Karpas-422 (cell line): Measurements from ENCODE around the gene AFF3. TPM values are rescaled to one million over a fixed set of nuclear protein-coding genes. Genes with fewer than 3 reads are reported as not detected.
"Not testable (repeated sequence)": the region's sequence is repeated elsewhere in the genome, so short reads cannot be mapped to it uniquely, and the experiment has no call there.

Source experiments
- DNase-seq: peaks from one replicate; pipeline ENCODE4 v3.0.0-alpha.2; 2015
- H2AFZ ChIP-seq: fragments of 200-600 bp; sonication (generic); 2 replicates; pipeline ENCODE4 v1.6.1; 2014; ENCODE audit warnings: antibody characterized with exemption, low read length, mixed read lengths
- H3K27ac ChIP-seq: fragments of 200-600 bp; sonication (generic); 2 replicates; pipeline ENCODE4 v1.5.1; 2014; ENCODE audit warnings: mild to moderate bottlenecking, low read length, moderate library complexity
- H3K27me3 ChIP-seq: fragments of 200-600 bp; sonication (generic); 2 replicates; pipeline ENCODE4 v1.6.1; 2014; ENCODE audit warnings: low read length, mixed read lengths
- H3K36me3 ChIP-seq: fragments of 200-600 bp; sonication (generic); 2 replicates; pipeline ENCODE4 v1.6.1; 2014; ENCODE audit warnings: low read length, mixed read lengths; ENCODE audit not compliant: insufficient read depth
- H3K4me1 ChIP-seq: fragments of 200-600 bp; sonication (generic); 2 replicates; pipeline ENCODE4 v1.6.1; 2014; ENCODE audit warnings: mild to moderate bottlenecking, low read length, mixed read lengths
- H3K4me2 ChIP-seq: fragments of 200-600 bp; sonication (generic); 2 replicates; pipeline ENCODE4 v1.6.1; 2014; ENCODE audit warnings: low read length, low read depth, mild to moderate bottlenecking; ENCODE audit not compliant: poor library complexity, severe bottlenecking
- H3K4me3 ChIP-seq: fragments of 200-600 bp; sonication (generic); 2 replicates; pipeline ENCODE4 v1.5.1; 2014; ENCODE audit warnings: mild to moderate bottlenecking, antibody characterized with exemption, low read length, mixed read lengths
- H3K79me2 ChIP-seq: fragments of 200-600 bp; sonication (generic); 2 replicates; pipeline ENCODE4 v1.6.1; 2014; ENCODE audit warnings: mild to moderate bottlenecking, low read length, mixed read lengths
- H3K9ac ChIP-seq: fragments of 200-600 bp; sonication (generic); 2 replicates; pipeline ENCODE4 v1.6.0; 2014; ENCODE audit warnings: low read length
- H3K9me2 ChIP-seq: fragments of 200-600 bp; sonication (generic), shearing (Covaris generic); replicated peaks from 2 replicates; pipeline ENCODE4 v1.6.0; 2014; ENCODE audit warnings: mild to moderate bottlenecking, low read length, moderate library complexity; ENCODE audit not compliant: insufficient read depth
- H3K9me3 ChIP-seq: fragments of 300-700, 200-600 bp; sonication (generic); 2 replicates; pipeline ENCODE4 v1.6.1; 2014; ENCODE audit warnings: low read length, mixed read lengths
- H4K20me1 ChIP-seq: fragments of 200-600 bp; sonication (generic); 2 replicates; pipeline ENCODE4 v1.6.1; 2014; ENCODE audit warnings: mild to moderate bottlenecking, antibody characterized with exemption, low read length, low read depth; ENCODE audit not compliant: insufficient read depth
- total RNA-seq: library from RNA; depleted of rRNA; stranded (reverse); fragments of >200 nt; shearing (Covaris generic); gene quantifications from 2 replicates; pipeline ENCODE4 v1.2.3, GENCODE V29; 2014; ENCODE audit warnings: low replicate concordance

AFF3 gene
- total RNA-seq, 1 experiment from 2014 or later = 99.7 TPM

DNA sequence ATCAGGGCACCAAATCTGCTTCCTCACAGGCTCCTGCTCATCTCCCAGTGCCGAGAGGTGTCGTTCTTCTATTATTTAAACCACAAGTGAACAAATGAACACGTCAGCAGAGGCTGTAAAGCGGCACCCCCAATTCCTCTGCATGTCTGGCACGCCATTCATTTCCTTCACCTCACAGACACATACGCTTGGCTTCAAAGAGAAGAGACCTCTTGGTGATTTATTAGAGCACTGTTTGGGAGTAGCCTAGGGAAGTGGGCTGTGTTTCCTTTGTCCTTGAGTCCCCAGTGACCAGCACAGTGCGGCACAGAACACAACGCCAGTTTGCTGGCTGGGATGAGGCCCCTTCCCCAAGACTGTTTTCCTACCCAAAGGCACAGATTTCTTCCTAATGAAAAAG, 468.3 kb downstream of the AFF3 start:
- Histone ChIP-seq H3K9ac (no peak overlapping the region), H2AFZ (no peak overlapping the region), H3K27me3 (no peaks in the 10 kb centered on the region), H3K36me3 (no peaks in the 10 kb centered on the region; the same call in 1 of the 2 replicates), H3K79me2 (no peaks in the 10 kb centered on the region), H3K9me2 (no peaks in the 10 kb centered on the region), H4K20me1 (no peaks in the 10 kb centered on the region), H3K27ac (no peak overlapping the region), H3K4me2 (no peak overlapping the region), H3K4me3 (no peak overlapping the region), H3K4me1 (peaks cover 31% of the 10 kb centered on the region), H3K9me3 (no peaks in the 10 kb centered on the region)
- no peak for DNase-seq

DNA sequence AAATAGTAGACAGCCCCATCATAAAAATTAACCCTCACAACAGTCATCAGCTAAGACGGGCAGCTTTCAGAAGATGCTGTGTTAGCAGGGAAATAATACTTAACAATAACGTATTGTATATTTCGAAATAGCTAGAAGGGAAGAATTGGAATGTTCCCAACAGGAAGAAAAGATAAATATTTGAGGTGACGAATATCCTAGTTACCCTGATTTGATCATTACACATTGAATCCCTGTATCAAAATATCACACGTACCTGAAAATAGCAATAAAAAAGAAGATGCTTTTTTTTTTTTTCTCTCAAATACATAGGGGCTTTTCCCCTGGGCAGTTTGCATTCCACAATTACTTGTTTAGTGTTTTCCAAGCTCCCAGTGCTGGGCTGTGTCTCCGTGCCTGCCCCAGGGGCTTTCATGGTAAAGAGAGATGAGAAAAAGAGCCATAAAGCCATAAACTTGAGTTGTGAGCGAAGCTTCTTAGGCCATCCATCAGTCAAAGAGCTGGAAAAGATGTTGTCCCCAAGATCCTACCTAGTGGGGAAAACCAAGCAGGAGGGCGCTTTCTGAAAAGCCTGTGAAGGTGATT, 469.5 kb downstream of the AFF3 start:
- Histone ChIP-seq H3K36me3 (no peaks in the 10 kb centered on the region; the same call in 1 of the 2 replicates), H3K79me2 (no peaks in the 10 kb centered on the region), H3K27me3 (no peaks in the 10 kb centered on the region), H3K9me3 (no peaks in the 10 kb centered on the region), H3K4me2 (no peak overlapping the region), H3K9ac (no peak overlapping the region), H4K20me1 (no peaks in the 10 kb centered on the region), H3K9me2 (no peaks in the 10 kb centered on the region), H2AFZ (no peak overlapping the region), H3K4me1 (peaks cover 31% of the 10 kb centered on the region), H3K27ac (peak overlapping the region; percentile 36; the same call in 1 of the 2 replicates), H3K4me3 (no peak overlapping the region)
- no peak for DNase-seq

DNA sequence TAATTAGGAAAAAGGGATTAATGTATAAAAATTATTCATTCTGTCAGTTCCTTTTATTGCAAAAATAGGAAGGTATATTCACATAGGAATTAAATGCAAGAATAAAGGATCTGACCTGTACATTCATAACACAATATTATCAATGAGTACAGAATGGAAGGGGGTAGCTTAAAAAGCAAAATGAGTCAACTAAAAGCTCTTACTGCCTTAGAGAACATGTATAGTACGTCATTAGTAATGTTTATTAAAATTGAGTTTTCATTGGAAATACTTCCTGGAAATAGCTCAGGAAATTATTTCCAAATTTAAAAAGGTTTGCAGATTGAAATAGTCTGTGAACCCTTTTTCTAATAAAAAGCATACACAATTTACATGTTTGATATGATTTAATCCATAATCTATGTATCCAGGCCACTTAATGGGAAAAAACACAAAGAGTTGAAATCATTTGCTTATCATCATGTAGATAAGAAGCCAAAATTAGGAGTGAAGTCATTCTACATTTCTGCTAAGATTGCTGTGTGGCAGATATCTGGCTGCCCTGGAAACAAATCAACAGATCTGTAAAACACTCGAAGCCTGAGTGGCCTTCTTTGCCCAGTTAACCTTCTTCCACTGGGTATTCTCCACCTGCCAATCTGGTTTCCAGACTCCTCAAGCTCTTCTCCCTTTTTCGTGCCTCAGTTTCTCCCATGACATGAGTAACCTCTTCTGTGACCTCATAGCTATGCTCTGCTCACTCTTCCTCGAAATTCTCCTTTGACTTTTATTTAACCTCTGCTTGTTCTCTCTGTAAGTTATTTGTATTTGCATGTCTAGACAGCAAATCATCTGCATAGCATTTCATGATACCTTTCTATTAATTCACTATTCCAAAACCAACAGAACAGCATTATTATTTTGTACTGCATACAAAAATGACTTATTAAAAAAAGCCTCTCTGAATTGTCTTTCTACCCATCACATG, 471.3 kb downstream of the AFF3 start:
- H3K79me2 ChIP-seq = no peaks in the 10 kb centered on the region
- no peak overlapping the region for H2AFZ ChIP-seq
- DNase-seq = no peak
- H3K9me2 ChIP-seq = no peaks in the 10 kb centered on the region
- peaks cover 31% of the 10 kb centered on the region for H3K4me1 ChIP-seq
- no peaks in the 10 kb centered on the region for H4K20me1 ChIP-seq
- no peak overlapping the region for H3K4me3 ChIP-seq
- no peaks in the 10 kb centered on the region for H3K27me3 ChIP-seq
- H3K9me3 ChIP-seq = no peaks in the 10 kb centered on the region
- H3K27ac ChIP-seq = peak overlapping the region; percentile 36; the same call in 1 of the 2 replicates
- no peak overlapping the region for H3K9ac ChIP-seq
- peak overlapping the region; percentile 10 for H3K4me2 ChIP-seq
- H3K36me3 ChIP-seq = no peaks in the 10 kb centered on the region; the same call in 1 of the 2 replicates

- no peak overlapping the region for H3K4me3 ChIP-seq
- H3K79me2 ChIP-seq = no peaks in the 10 kb centered on the region
- H3K4me1 ChIP-seq = peaks cover 1% of the 10 kb centered on the region
- no peak overlapping the region for H3K4me2 ChIP-seq
- H2AFZ ChIP-seq = no peak overlapping the region
- no peaks in the 10 kb centered on the region for H3K27me3 ChIP-seq
- H3K9me2 ChIP-seq = no peaks in the 10 kb centered on the region
- H3K9ac ChIP-seq = no peak overlapping the region
- H3K36me3 ChIP-seq = no peaks in the 10 kb centered on the region; the same call in 1 of the 2 replicates
- H3K9me3 ChIP-seq = no peaks in the 10 kb centered on the region
- no peak for DNase-seq
- no peak overlapping the region for H3K27ac ChIP-seq
- no peaks in the 10 kb centered on the region for H4K20me1 ChIP-seq
These were observed 476.1 kb downstream of the AFF3 start for GRCh38 chr2:99666256-99666655.

GRCh38 chr2:99663641-99664040, 478.7 kb downstream of the AFF3 start:
- H3K9me3 ChIP-seq = no peaks in the 10 kb centered on the region
- H4K20me1 ChIP-seq = no peaks in the 10 kb centered on the region
- no peak overlapping the region for H3K4me3 ChIP-seq
- H3K27me3 ChIP-seq = no peaks in the 10 kb centered on the region
- H3K4me1 ChIP-seq = no peaks in the 10 kb centered on the region
- H3K79me2 ChIP-seq = no peaks in the 10 kb centered on the region
- H3K27ac ChIP-seq = no peak overlapping the region
- no peaks in the 10 kb centered on the region for H3K36me3 ChIP-seq
- H3K4me2 ChIP-seq = no peak overlapping the region
- H3K9ac ChIP-seq = no peak overlapping the region
- no peak for DNase-seq
- H2AFZ ChIP-seq = no peak overlapping the region
- H3K9me2 ChIP-seq = no peaks in the 10 kb centered on the region

DNA sequence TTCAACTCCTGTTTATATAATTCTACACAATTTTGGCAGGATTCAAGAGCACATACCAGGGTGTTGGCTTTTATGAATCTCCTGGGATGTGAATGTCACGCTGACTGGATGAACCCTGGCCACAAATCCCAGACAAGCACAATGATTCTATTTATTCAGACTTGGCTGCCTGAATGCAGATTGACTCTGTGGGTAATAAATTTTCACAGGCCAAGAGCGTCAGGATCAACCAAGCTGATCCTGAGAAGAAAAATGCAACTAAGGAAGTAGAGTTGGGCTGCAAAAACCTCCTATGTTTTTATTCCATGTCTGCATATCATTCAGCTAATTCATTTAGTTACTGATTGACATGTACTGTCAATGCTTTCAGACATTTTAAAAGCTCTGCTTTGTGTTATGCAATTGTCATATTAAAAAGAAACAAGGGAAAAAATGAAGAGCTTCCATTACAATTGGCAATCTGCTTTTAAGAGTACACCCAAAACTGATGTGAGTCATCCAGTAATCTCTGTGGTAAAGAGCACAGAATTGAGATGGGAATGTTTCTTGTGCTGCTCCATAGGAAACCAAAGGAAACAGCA, 479.5 kb downstream of the AFF3 start:
- no peak overlapping the region for H3K4me3 ChIP-seq
- no peak overlapping the region for H3K4me2 ChIP-seq
- no peaks in the 10 kb centered on the region for H3K9me2 ChIP-seq
- no peaks in the 10 kb centered on the region for H3K79me2 ChIP-seq
- no peaks in the 10 kb centered on the region for H3K36me3 ChIP-seq
- H3K27ac ChIP-seq = no peak overlapping the region
- no peaks in the 10 kb centered on the region for H3K4me1 ChIP-seq
- DNase-seq = no peak
- H3K9ac ChIP-seq = no peak overlapping the region
- no peak overlapping the region for H2AFZ ChIP-seq
- H3K9me3 ChIP-seq = no peaks in the 10 kb centered on the region
- H3K27me3 ChIP-seq = no peaks in the 10 kb centered on the region
- H4K20me1 ChIP-seq = no peaks in the 10 kb centered on the region

GRCh38 chr2:99661761-99662160, 480.6 kb downstream of the AFF3 start:
- H3K79me2 ChIP-seq, H3K9ac ChIP-seq, H2AFZ ChIP-seq, H3K36me3 ChIP-seq, H3K9me2 ChIP-seq, H3K4me3 ChIP-seq, H4K20me1 ChIP-seq, H3K27me3 ChIP-seq, H3K9me3 ChIP-seq, DNase-seq, H3K27ac ChIP-seq, H3K4me2 ChIP-seq, H3K4me1 ChIP-seq: not testable (repeated sequence)
